Tibial artery (tissue), 4 donors: Measurements from ENCODE around the gene MYO3B.

Source experiments
- DNase-seq, 2 donors: peaks; one replicate each; pipeline ENCODE4 v3.0.0-alpha.2; 2019
- H3K27ac ChIP-seq, 2 donors: fragments of 200-600 bp; sonication (generic) in 1 of 2; 1 replicate in 1 of 2; 2 replicates in 1 of 2; pipeline ENCODE4 v1.5.1; 2018 to 2019; ENCODE audit warnings: mild to moderate bottlenecking in 1 of 2
- H3K27me3 ChIP-seq, 2 donors: fragments of 200-600 bp; sonication (generic) in 1 of 2; one replicate each; pipeline versions ENCODE4 v1.5.1 to v1.6.0; 2016 to 2019
- H3K36me3 ChIP-seq, 3 donors: fragments of 200-600 bp; sonication (generic) in 2 of 3; one replicate each; pipeline ENCODE4 v1.5.1; 2016 to 2019; ENCODE audit warnings: mild to moderate bottlenecking in 2 of 3
- H3K4me1 ChIP-seq, 4 donors: fragments of 200-600 bp; sonication (generic) in 2 of 4; 1 replicate in 3 of 4; 2 replicates in 1 of 4; pipeline ENCODE4 v1.5.1; 2016 to 2019
- H3K4me3 ChIP-seq, 2 donors: fragments of 200-600 bp; sonication (generic) in 1 of 2; 1 replicate in 1 of 2; 2 replicates in 1 of 2; pipeline ENCODE4 v1.5.1; 2018 to 2019; ENCODE audit warnings: mild to moderate bottlenecking in 2 of 2
- H3K9me3 ChIP-seq, 3 donors: fragments of 200-600 bp; sonication (generic) in 1 of 3; one replicate each; pipeline ENCODE4 v1.5.1; 2016 to 2019
- intact Hi-C: fragments of 100-400 bp; cut with DNase I; formaldehyde crosslinking; loops from one replicate; pipeline ENCODE4 v1.15.0; 2023; ENCODE audit warnings: low total_unique reads
- TF ChIP-seq, protein P1 (sequence below), 2 experiments: fragments of 200-600 bp in 1 of 2; fragments of 450-650 bp in 1 of 2; IDR thresholded peaks; one replicate each; pipeline ENCODE4 v1.5.1; 2017 to 2019; ENCODE audit warnings: antibody characterized with exemption in 2 of 2, mild to moderate bottlenecking in 1 of 2, moderate library complexity in 1 of 2

MYO3B gene

DNA sequence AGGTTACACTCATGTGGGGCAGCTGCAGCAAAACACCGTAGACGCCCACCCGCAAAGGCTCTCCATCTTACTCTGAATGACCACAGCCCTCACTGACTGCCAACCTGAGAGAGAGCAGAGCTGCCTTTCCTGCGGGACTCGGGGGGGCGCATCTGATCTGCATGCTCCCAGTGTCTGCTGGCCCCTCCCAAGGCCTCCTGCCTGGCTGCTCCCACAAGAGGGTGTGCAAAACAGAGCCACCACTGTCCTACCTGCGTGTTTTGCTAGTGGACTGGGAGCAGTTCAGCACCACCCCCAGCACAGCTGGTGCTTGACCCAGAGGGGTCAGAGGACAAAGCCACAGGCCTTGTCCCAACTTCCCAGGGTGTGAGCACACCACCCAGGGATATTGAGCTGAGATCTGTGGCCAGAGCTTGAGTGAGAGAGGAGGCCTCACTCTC lies 76.4 kb downstream of the MYO3B start:
- Histone ChIP-seq H3K9me3 (peaks cover 0 to 5% (median 0%) of the 10 kb centered on the region in 3 donors), H3K36me3 (no peaks in the 10 kb centered on the region), H3K4me3 (no peak overlapping the region), H3K27ac (no peak overlapping the region), H3K4me1 (no peaks in the 10 kb centered on the region), H3K27me3 (no peaks in the 10 kb centered on the region)
- intact Hi-C loops: no loop called here
- no peak for DNase-seq
- TF ChIP-seq, protein P1, sequence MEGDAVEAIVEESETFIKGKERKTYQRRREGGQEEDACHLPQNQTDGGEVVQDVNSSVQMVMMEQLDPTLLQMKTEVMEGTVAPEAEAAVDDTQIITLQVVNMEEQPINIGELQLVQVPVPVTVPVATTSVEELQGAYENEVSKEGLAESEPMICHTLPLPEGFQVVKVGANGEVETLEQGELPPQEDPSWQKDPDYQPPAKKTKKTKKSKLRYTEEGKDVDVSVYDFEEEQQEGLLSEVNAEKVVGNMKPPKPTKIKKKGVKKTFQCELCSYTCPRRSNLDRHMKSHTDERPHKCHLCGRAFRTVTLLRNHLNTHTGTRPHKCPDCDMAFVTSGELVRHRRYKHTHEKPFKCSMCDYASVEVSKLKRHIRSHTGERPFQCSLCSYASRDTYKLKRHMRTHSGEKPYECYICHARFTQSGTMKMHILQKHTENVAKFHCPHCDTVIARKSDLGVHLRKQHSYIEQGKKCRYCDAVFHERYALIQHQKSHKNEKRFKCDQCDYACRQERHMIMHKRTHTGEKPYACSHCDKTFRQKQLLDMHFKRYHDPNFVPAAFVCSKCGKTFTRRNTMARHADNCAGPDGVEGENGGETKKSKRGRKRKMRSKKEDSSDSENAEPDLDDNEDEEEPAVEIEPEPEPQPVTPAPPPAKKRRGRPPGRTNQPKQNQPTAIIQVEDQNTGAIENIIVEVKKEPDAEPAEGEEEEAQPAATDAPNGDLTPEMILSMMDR (IDR thresholded peaks at IDR 0.05): no peak

DNA sequence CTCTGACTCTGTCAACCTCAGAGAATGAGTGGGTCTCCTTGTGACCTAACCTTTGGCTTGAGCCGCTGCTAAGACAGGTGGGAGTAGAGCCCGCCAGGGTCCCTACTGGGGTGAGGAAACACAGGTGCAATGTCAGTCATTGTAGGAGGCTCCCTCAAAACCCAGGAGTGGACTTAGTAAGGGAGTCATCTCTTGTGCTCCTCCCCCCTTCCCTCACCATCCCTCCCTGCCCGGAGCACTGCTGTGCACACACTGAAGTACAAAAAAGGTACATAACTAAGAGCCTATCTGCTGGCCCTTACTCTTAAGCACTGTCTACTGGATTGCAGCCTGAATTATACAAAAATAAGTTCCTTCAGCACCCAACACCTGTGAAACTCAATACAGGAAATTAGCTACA lies 77.2 kb downstream of the MYO3B start:
- no peak for DNase-seq
- H3K4me3 ChIP-seq: no peak overlapping the region
- H3K27me3 ChIP-seq: no peaks in the 10 kb centered on the region
- H3K27ac ChIP-seq: no peak overlapping the region
- H3K9me3 ChIP-seq: peaks cover 0 to 5% (median 0%) of the 10 kb centered on the region in 3 donors
- TF ChIP-seq, protein P1 (IDR thresholded peaks at IDR 0.05): no peak
- H3K36me3 ChIP-seq: no peaks in the 10 kb centered on the region
- H3K4me1 ChIP-seq: no peaks in the 10 kb centered on the region
- intact Hi-C loops: no loop called here

DNA sequence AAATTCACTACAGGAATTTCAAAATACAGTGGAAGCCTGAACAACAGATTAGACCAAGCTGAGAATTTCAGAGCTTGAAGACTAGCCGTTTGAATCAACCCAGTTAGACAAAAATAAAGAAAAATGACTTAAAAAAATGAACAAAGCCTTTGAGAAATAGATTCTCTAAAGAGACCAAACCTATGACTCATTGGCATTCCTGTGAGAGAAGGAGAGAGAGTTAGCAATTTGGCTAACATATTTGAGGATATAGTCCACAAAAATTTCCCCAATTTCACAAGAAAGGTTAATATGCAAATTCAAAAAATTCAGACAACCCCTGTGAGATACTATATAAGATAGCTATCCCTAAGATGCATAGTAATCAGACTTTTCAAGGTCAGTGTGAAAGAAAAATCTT lies 78.0 kb downstream of the MYO3B start:
- intact Hi-C loops: no loop called here
- H3K27ac ChIP-seq: no peak overlapping the region
- peaks cover 0 to 5% (median 0%) of the 10 kb centered on the region in 3 donors for H3K9me3 ChIP-seq
- TF ChIP-seq, protein P1 (IDR thresholded peaks at IDR 0.05): no peak
- no peak overlapping the region for H3K4me3 ChIP-seq
- H3K36me3 ChIP-seq: no peaks in the 10 kb centered on the region
- no peaks in the 10 kb centered on the region for H3K27me3 ChIP-seq
- H3K4me1 ChIP-seq: no peaks in the 10 kb centered on the region
- no peak for DNase-seq

DNA sequence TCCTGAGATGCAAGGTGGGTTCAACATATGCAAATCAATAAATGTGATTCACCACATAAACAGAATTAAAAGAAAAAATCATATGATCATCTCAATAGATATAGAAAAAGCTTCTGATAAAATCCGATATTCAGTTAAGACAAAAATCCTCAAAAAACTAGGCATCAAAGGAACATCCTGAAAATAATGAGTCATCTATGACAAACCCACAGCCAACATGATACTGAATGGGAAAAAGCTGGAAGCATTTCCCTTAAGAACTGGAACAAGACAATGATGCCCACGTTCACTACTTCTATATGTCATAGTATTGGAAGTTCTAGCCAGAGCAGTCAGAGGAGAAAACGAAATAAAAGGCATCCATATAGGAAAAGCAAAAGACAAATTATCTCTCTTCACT lies 80.4 kb downstream of the MYO3B start:
- no peak overlapping the region for H3K4me3 ChIP-seq
- no peaks in the 10 kb centered on the region for H3K4me1 ChIP-seq
- intact Hi-C loops: no loop called here
- DNase-seq: no peak
- no peak overlapping the region for H3K27ac ChIP-seq
- no peaks in the 10 kb centered on the region for H3K36me3 ChIP-seq
- TF ChIP-seq, protein P1 (IDR thresholded peaks at IDR 0.05): no peak
- peaks cover 0 to 9% (median 4%) of the 10 kb centered on the region in 3 donors for H3K9me3 ChIP-seq
- H3K27me3 ChIP-seq: no peaks in the 10 kb centered on the region

DNA sequence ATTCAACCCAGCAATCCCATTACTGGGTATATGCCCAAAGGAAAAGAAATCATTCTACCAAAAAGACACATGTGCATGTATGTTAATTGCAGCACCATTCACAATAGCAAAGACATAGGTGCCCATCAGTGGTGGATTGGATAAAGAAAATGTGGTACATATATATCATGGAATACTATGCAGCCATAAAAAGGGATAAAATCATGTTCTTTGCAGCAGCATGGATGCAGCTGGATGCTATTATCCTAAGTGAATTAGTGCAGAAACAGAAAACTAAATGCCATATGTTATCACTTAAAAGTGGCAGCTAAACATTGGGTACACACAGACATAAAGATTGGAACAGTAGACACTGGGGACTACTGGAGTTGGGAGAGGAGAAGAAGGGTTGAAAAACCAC lies 82.2 kb downstream of the MYO3B start:
- TF ChIP-seq, protein P1 (IDR thresholded peaks at IDR 0.05): no peak
- DNase-seq: no peak
- no peak overlapping the region for H3K4me3 ChIP-seq
- peaks cover 0 to 9% (median 4%) of the 10 kb centered on the region in 3 donors for H3K9me3 ChIP-seq
- intact Hi-C loops: no loop called here
- no peaks in the 10 kb centered on the region for H3K36me3 ChIP-seq
- H3K4me1 ChIP-seq: no peaks in the 10 kb centered on the region
- H3K27me3 ChIP-seq: no peaks in the 10 kb centered on the region
- no peak overlapping the region for H3K27ac ChIP-seq

DNA sequence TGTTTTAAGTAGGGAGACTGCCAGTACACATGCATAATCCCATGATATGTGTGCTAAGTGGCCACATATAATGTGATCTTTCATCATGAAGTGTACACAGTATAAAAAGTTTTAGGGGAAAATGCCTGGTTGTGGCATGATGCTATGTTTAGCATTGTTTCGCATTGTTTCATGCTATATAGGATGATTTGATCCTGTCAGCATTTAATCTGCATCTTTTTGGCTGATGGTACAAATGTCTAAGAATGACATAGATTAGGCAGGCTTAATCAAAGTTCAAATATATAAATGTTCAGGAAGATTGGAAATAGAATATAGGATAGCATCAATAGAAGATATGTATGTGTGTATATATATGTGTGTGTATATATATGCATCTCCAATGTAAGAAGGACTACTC lies 83.6 kb downstream of the MYO3B start:
- H3K36me3 ChIP-seq: no peaks in the 10 kb centered on the region

More for the DNA sequence above, 83.6 kb downstream of the MYO3B start:
- no peak for DNase-seq
- H3K27me3 ChIP-seq: no peaks in the 10 kb centered on the region
- no peak overlapping the region for H3K27ac ChIP-seq
- H3K4me3 ChIP-seq: no peak overlapping the region
- no peaks in the 10 kb centered on the region for H3K4me1 ChIP-seq
- peaks cover 0 to 5% (median 4%) of the 10 kb centered on the region in 3 donors for H3K9me3 ChIP-seq
- TF ChIP-seq, protein P1 (IDR thresholded peaks at IDR 0.05): no peak
- intact Hi-C loops: no loop called here
